SU-DHL-6 (cell line): ENCODE measurements around the gene SLC6A3.

ENCODE experiments used
- H2AFZ ChIP-seq: fragments of 200-600 bp; sonication (generic); 2 replicates; pipeline ENCODE4 v1.6.1; 2014; ENCODE audit warnings: low read depth, mild to moderate bottlenecking, moderate library complexity, mixed read lengths, antibody characterized with exemption, low read length; ENCODE audit not compliant: severe bottlenecking
- H3F3A ChIP-seq: fragments of 200-600 bp; shearing (Covaris generic); 2 replicates; pipeline ENCODE4 v1.6.0; 2016; ENCODE audit warnings: antibody characterized with exemption, mild to moderate bottlenecking; ENCODE audit not compliant: insufficient read depth
- H3K27ac ChIP-seq: fragments of 200-600 bp; sonication (generic); 2 replicates; pipeline ENCODE4 v1.5.1; 2016; ENCODE audit warnings: low read depth, mild to moderate bottlenecking, low read length, moderate library complexity, mixed read lengths
- H3K27me3 ChIP-seq: fragments of 200-600 bp; sonication (generic), shearing (Covaris generic); 2 replicates; pipeline ENCODE4 v1.6.0; 2014; ENCODE audit warnings: mild to moderate bottlenecking, low read length
- H3K36me3 ChIP-seq: fragments of 200-600 bp; sonication (generic); 2 replicates; pipeline ENCODE4 v1.6.1; 2014; ENCODE audit warnings: mild to moderate bottlenecking, low read length, mixed read lengths
- H3K4me2 ChIP-seq: fragments of 300-600, 200-600 bp; shearing (Covaris generic), sonication (generic); 2 replicates; pipeline ENCODE4 v1.6.0; 2014; ENCODE audit warnings: low read length, low read depth, mild to moderate bottlenecking; ENCODE audit not compliant: poor library complexity, severe bottlenecking
- H3K4me3 ChIP-seq: fragments of 200-600 bp; sonication (generic); 2 replicates; pipeline ENCODE4 v1.5.1; 2014; ENCODE audit warnings: antibody characterized with exemption, low read length, mild to moderate bottlenecking, mixed read lengths; ENCODE audit not compliant: insufficient read depth, poor library complexity, severe bottlenecking
- H3K79me2 ChIP-seq: fragments of 200-600 bp; sonication (generic); 2 replicates; pipeline ENCODE4 v1.6.1; 2014; ENCODE audit warnings: mild to moderate bottlenecking, low read length, moderate library complexity; ENCODE audit not compliant: insufficient read depth
- H3K9ac ChIP-seq: fragments of 200-600 bp; sonication (generic); 2 replicates; pipeline ENCODE4 v1.7.0; 2014; ENCODE audit warnings: mild to moderate bottlenecking, low read length
- H3K9me2 ChIP-seq: fragments of 200-600 bp; sonication (generic); replicated peaks from 2 replicates; pipeline ENCODE4 v1.6.1; 2014; ENCODE audit warnings: low read length; ENCODE audit not compliant: insufficient read depth
- H3K9me3 ChIP-seq: fragments of 200-600 bp; sonication (generic); 2 replicates; pipeline ENCODE4 v1.6.1; 2014; ENCODE audit warnings: low read length, mixed read lengths; ENCODE audit not compliant: insufficient read depth
- H4K20me1 ChIP-seq: fragments of 200-600 bp; sonication (generic); 2 replicates; pipeline ENCODE4 v1.6.1; 2014; ENCODE audit warnings: low read depth, mild to moderate bottlenecking, antibody characterized with exemption, low read length, moderate library complexity, mixed read lengths
- CTCF ChIP-seq: fragments of 200-600 bp; sonication (generic); IDR thresholded peaks from one replicate; pipeline ENCODE4 v1.5.1; 2017; ENCODE audit warnings: antibody characterized with exemption, mild to moderate bottlenecking, low read length, moderate library complexity; ENCODE audit not compliant: insufficient read depth, poor library complexity, severe bottlenecking
- EZH2phosphoT487 ChIP-seq: fragments of 200-600 bp; sonication (generic), shearing (Covaris generic); conservative IDR thresholded peaks from 2 replicates; pipeline ENCODE4 v1.6.1; 2018; ENCODE audit warnings: mild to moderate bottlenecking, antibody characterized with exemption, low read length, moderate library complexity, mixed read lengths

SLC6A3 gene

DNA sequence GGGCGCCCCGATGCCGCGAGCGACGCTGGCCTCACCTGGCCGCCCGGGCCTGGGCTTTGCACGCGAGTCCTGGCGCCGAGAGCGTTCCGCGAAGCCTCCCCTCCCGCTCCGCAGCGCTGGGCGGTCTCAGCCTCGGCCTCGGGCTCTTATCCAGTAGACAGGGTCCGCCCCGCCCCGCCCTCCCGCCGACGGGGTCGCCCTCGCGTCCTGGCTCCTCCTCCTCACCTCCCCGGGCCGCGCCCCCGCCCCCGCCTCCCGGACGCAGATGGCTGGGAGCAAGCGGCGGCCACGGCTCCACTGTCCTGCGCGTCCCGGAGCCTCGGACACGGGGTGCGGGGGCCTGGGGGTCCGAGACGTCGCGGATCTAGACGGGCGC lies at the start of gene SLC6A3:
Gene SLC6A3, minus strand, starts transcription at position 128 of the 376 bp plus-strand sequence. CDS start 2,243 bp downstream, outside the sequence.
- no peak for TF ChIP-seq EZH2phosphoT487
- TF ChIP-seq CTCF = no peak
- Histone ChIP-seq H4K20me1 (no peaks in the 10 kb centered on the region), H3K79me2 (no peaks in the 10 kb centered on the region), H3K27me3 (no peaks in the 10 kb centered on the region), H3F3A (no peaks in the 10 kb centered on the region), H3K4me3 (no peak within 1 kb of the TSS), H3K36me3 (no peaks in the 10 kb centered on the region), H2AFZ (no peak within 1 kb of the TSS), H3K9me3 (no peaks in the 10 kb centered on the region), H3K4me2 (no peak within 1 kb of the TSS), H3K9ac (no peak within 1 kb of the TSS), H3K9me2 (no peaks in the 10 kb centered on the region), H3K27ac (no peak within 1 kb of the TSS)

- H3K4me2 ChIP-seq = no peak overlapping the region
These were observed 48.7 kb upstream of the SLC6A3 start for GRCh38 chr5:1493941-1494340.

DNA sequence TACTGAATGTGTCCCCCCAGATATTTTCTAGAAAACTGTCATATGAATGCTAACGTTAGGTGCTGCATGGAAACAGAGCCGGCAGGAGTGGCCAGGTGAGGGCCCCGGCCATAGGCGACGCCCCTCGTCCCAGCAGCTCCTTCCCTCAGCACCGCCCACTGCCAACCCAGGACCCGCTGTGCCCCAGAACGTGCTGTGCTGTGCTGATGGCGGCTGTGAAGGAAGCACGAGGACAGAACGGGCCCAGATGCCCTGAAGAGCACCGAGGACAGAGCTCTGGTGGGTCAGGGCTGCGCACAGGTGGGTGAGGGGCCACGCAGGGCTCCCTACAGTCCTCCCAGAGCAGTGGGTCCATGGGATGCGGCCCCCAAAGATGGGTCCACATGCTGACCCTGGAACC lies 48.2 kb upstream of the SLC6A3 start:
- H3K36me3 ChIP-seq = 0 out of 2 replicates have a peak, but pooled peaks cover 3% of the 10 kb centered on the region
- no peak overlapping the region for H2AFZ ChIP-seq
- H3K9ac ChIP-seq = no peak overlapping the region
- no peaks in the 10 kb centered on the region for H3K9me2 ChIP-seq
- no peak overlapping the region for H3K4me2 ChIP-seq
- TF ChIP-seq EZH2phosphoT487 (no peak), CTCF (no peak)
- no peak overlapping the region for H3K4me3 ChIP-seq
- no peak overlapping the region for H3K27ac ChIP-seq
- H3F3A ChIP-seq = peaks cover 14% of the 10 kb centered on the region; the same call in 1 of the 2 replicates
- no peaks in the 10 kb centered on the region for H3K27me3 ChIP-seq
- no peaks in the 10 kb centered on the region for H4K20me1 ChIP-seq
- H3K79me2 ChIP-seq = no peaks in the 10 kb centered on the region; the same call in 1 of the 2 replicates
- no peaks in the 10 kb centered on the region for H3K9me3 ChIP-seq

More at GRCh38 chr5:1493941-1494340, 48.7 kb upstream of the SLC6A3 start:
- TF ChIP-seq EZH2phosphoT487 (no peak), CTCF (no peak)
- H2AFZ ChIP-seq = no peak overlapping the region
- 0 out of 2 replicates have a peak, but pooled peaks cover 3% of the 10 kb centered on the region for H3K36me3 ChIP-seq
- no peaks in the 10 kb centered on the region for H4K20me1 ChIP-seq
- H3K27me3 ChIP-seq = no peaks in the 10 kb centered on the region
- H3F3A ChIP-seq = peaks cover 15% of the 10 kb centered on the region; the same call in 1 of the 2 replicates
- no peak overlapping the region for H3K4me3 ChIP-seq
- H3K9me3 ChIP-seq = no peaks in the 10 kb centered on the region
- H3K9me2 ChIP-seq = no peaks in the 10 kb centered on the region
- H3K27ac ChIP-seq = no peak overlapping the region
- no peaks in the 10 kb centered on the region; the same call in 1 of the 2 replicates for H3K79me2 ChIP-seq
- H3K9ac ChIP-seq = no peak overlapping the region
